ENCODE measurements around the gene YBEY. TPM values are rescaled to one million over a fixed set of nuclear protein-coding genes. Genes with fewer than 3 reads are reported as not detected.
"Not testable (repeated sequence)": the region's sequence is repeated elsewhere in the genome, so short reads cannot be mapped to it uniquely, and the experiment has no call there.

Gene YBEY
- polyA plus RNA-seq, 2 donors: 7.1 to 11.9 TPM

GRCh38 chr21:46295996-46296752, 10.0 kb downstream of the YBEY start:
- Histone ChIP-seq H3K27ac (ENCODE audit: low read depth in 2 of 2, low read length in 1 of 2) (peak overlapping the region in 1 of 2 donors; percentile 38), H3K36me3 (ENCODE audit: control insufficient read depth in 2 of 2, insufficient read depth in 2 of 2, low read length in 1 of 2) (peaks cover 0 to 4% of the 10 kb centered on the region in 2 donors), H3K4me3 (ENCODE audit: low read depth in 1 of 2, low read length in 2 of 2) (no peak overlapping the region), H3K9me3 (ENCODE audit: control insufficient read depth in 2 of 2, insufficient read depth in 1 of 2, low read depth in 1 of 2, low read length in 1 of 2) (no peaks in the 10 kb centered on the region), H3K27me3 (ENCODE audit: control insufficient read depth in 1 of 2, insufficient read depth in 2 of 2, low read length in 2 of 2) (no peaks in the 10 kb centered on the region), H3K4me1 (ENCODE audit: control insufficient read depth in 2 of 2, insufficient read depth in 2 of 2, low read length in 1 of 2) (peaks cover 0 to 8% of the 10 kb centered on the region in 2 donors)
- WGBS, 2 donors: 56 to 57% methylated on average over 29 of the region's 29 CpGs

DNA sequence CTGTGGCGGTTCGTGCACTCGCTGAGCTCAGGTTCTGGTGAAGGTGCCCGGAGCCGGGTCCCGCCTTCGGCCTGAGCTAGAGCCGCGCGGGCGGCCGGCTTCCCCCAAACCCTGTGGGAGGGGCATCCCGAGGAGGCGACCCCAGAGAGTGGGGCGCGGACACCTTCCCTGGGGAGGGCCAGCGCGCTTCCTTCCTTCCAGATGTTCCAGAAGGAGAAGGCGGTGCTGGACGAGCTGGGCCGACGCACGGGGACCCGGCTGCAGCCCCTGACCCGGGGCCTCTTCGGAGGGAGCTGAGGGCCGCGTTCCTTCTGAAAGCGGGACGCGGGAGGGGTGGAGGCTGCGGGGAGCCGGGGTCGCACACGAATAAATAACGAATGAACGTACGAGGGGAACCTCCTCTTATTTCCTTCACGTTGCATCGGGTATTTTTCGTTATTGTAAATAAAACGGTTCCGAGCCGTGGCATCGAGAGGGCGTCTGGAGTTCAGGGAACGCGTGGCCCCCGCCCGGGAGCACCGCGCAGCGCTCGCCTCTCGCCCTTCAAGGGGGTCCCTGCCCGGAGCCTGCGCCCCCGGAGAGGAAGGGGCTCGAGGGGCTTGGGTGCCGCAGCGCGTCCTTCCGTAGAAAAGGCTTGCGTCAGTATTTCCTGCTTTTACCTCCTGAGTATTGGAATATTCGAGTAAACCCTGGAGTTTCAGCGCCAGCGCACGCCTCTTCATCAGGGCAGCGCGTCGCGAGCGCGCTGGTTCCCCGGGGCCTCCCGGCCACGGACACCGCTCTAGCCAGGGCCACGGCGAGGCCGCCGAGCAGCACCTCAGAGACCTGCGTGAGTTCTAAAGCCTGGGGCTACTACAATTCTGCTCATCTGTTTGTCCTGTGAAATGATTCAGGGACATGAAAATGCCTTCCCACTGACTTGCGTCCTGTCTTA, 11.5 kb downstream of the YBEY start:
- Histone ChIP-seq H3K9me3 (ENCODE audit: control insufficient read depth in 2 of 2, insufficient read depth in 1 of 2, low read depth in 1 of 2, low read length in 1 of 2) (no peaks in the 10 kb centered on the region), H3K36me3 (ENCODE audit: control insufficient read depth in 2 of 2, insufficient read depth in 2 of 2, low read length in 1 of 2) (peaks cover 0 to 5% of the 10 kb centered on the region in 2 donors), H3K27me3 (ENCODE audit: control insufficient read depth in 1 of 2, insufficient read depth in 2 of 2, low read length in 2 of 2) (no peaks in the 10 kb centered on the region), H3K27ac (ENCODE audit: low read depth in 2 of 2, low read length in 1 of 2) (peak overlapping the region in 1 of 2 donors; percentile 52), H3K4me3 (ENCODE audit: low read depth in 1 of 2, low read length in 2 of 2) (peak overlapping the region; percentile 50 to 52), H3K4me1 (ENCODE audit: control insufficient read depth in 2 of 2, insufficient read depth in 2 of 2, low read length in 1 of 2) (peaks cover 0 to 8% of the 10 kb centered on the region in 2 donors)
- WGBS, 2 donors: 3 to 4% methylated on average over 81 to 84 of the region's 84 CpGs

- Histone ChIP-seq H3K9me3 (ENCODE audit: control insufficient read depth in 2 of 2, insufficient read depth in 1 of 2, low read depth in 1 of 2, low read length in 1 of 2) (no peaks in the 10 kb centered on the region), H3K27me3 (ENCODE audit: control insufficient read depth in 1 of 2, insufficient read depth in 2 of 2, low read length in 2 of 2) (no peaks in the 10 kb centered on the region), H3K4me1 (ENCODE audit: control insufficient read depth in 2 of 2, insufficient read depth in 2 of 2, low read length in 1 of 2) (peaks cover 0 to 8% of the 10 kb centered on the region in 2 donors), H3K4me3 (ENCODE audit: low read depth in 1 of 2, low read length in 2 of 2) (no peak overlapping the region), H3K27ac (ENCODE audit: low read depth in 2 of 2, low read length in 1 of 2) (no peak overlapping the region), H3K36me3 (ENCODE audit: control insufficient read depth in 2 of 2, insufficient read depth in 2 of 2, low read length in 1 of 2) (peaks cover 0 to 5% of the 10 kb centered on the region in 2 donors)
- WGBS, 2 donors: 84 to 86% methylated on average over 9 of the region's 9 CpGs
Observed at GRCh38 chr21:46299167-46299566, 13.0 kb downstream of the YBEY start.

GRCh38 chr21:46301759-46302158, 15.6 kb downstream of the YBEY start:
- Histone ChIP-seq H3K4me1 (ENCODE audit: control insufficient read depth in 2 of 2, insufficient read depth in 2 of 2, low read length in 1 of 2) (peaks cover 0 to 8% of the 10 kb centered on the region in 2 donors), H3K36me3 (ENCODE audit: control insufficient read depth in 2 of 2, insufficient read depth in 2 of 2, low read length in 1 of 2) (peaks cover 3 to 9% of the 10 kb centered on the region in 2 donors), H3K27me3 (ENCODE audit: control insufficient read depth in 1 of 2, insufficient read depth in 2 of 2, low read length in 2 of 2) (no peaks in the 10 kb centered on the region), H3K4me3 (ENCODE audit: low read depth in 1 of 2, low read length in 2 of 2) (no peak overlapping the region), H3K27ac (ENCODE audit: low read depth in 2 of 2, low read length in 1 of 2) (no peak overlapping the region), H3K9me3 (ENCODE audit: control insufficient read depth in 2 of 2, insufficient read depth in 1 of 2, low read depth in 1 of 2, low read length in 1 of 2) (no peaks in the 10 kb centered on the region)
- WGBS, 2 donors: 92 to 96% methylated on average over 12 to 14 of the region's 14 CpGs

DNA sequence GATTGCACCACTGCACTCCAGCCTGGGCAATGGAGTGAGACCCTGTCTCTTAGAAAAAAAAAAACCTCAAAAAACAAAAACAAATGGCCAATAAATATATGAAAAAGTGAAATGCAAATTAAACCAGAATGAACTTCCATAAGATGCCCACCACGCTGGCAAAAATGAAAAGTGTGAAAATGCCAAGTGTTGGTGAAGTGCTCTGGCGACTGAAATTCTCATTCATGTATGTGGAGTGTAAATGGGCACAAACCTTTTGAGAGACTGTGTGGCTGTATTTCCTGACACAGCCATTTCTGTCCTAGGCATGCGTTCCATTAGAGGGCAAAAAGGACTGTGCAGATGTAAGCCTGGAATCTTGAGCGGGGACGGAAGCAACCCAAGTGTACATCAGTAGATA, 18.3 kb downstream of the YBEY start:
- Histone ChIP-seq H3K36me3 (ENCODE audit: control insufficient read depth in 2 of 2, insufficient read depth in 2 of 2, low read length in 1 of 2) (peaks cover 3 to 9% of the 10 kb centered on the region in 2 donors), H3K4me1 (ENCODE audit: control insufficient read depth in 2 of 2, insufficient read depth in 2 of 2, low read length in 1 of 2) (no peaks in the 10 kb centered on the region)
- 89 to 95% methylated on average over 5 of the region's 5 CpGs for WGBS, 2 donors

GRCh38 chr21:46304955-46305354, 18.8 kb downstream of the YBEY start:
- H3K4me3 ChIP-seq (ENCODE audit: low read depth in 1 of 2, low read length in 2 of 2): no peak overlapping the region
- H3K36me3 ChIP-seq (ENCODE audit: control insufficient read depth in 2 of 2, insufficient read depth in 2 of 2, low read length in 1 of 2): peaks cover 3 to 9% of the 10 kb centered on the region in 2 donors
- no peaks in the 10 kb centered on the region for H3K9me3 ChIP-seq (ENCODE audit: control insufficient read depth in 2 of 2, insufficient read depth in 1 of 2, low read depth in 1 of 2, low read length in 1 of 2)
- H3K27me3 ChIP-seq (ENCODE audit: control insufficient read depth in 1 of 2, insufficient read depth in 2 of 2, low read length in 2 of 2): no peaks in the 10 kb centered on the region
- 92 to 95% methylated on average over 11 of the region's 11 CpGs for WGBS, 2 donors
- H3K27ac ChIP-seq (ENCODE audit: low read depth in 2 of 2, low read length in 1 of 2): no peak overlapping the region
- no peaks in the 10 kb centered on the region for H3K4me1 ChIP-seq (ENCODE audit: control insufficient read depth in 2 of 2, insufficient read depth in 2 of 2, low read length in 1 of 2)

More for the DNA sequence above, 18.3 kb downstream of the YBEY start:
- H3K27ac ChIP-seq (ENCODE audit: low read depth in 2 of 2, low read length in 1 of 2): no peak overlapping the region
- no peaks in the 10 kb centered on the region for H3K27me3 ChIP-seq (ENCODE audit: control insufficient read depth in 1 of 2, insufficient read depth in 2 of 2, low read length in 2 of 2)
- no peak overlapping the region for H3K4me3 ChIP-seq (ENCODE audit: low read depth in 1 of 2, low read length in 2 of 2)
- H3K9me3 ChIP-seq (ENCODE audit: control insufficient read depth in 2 of 2, insufficient read depth in 1 of 2, low read depth in 1 of 2, low read length in 1 of 2): no peaks in the 10 kb centered on the region

DNA sequence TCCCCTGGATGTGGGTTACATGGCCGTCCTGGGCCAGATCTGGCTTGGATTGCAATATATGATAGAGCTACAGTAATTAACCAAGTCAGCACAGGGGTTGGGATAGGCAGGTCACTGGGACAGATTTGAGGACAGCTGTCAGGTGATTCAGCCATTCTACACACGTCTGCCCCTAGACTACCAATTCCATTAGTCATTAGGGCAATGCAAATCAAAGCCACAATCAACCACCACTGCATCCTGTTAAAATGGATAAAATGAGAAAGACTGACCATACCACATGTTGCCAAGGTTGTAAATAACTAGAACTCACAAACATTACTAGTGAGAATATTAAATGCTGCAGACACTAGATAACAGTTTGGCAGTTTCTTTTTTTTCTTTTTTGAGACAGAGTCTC, 21.5 kb downstream of the YBEY start:
- H3K27me3 ChIP-seq (ENCODE audit: control insufficient read depth in 1 of 2, insufficient read depth in 2 of 2, low read length in 2 of 2): no peaks in the 10 kb centered on the region
- 73 to 79% methylated on average over 2 of the region's 2 CpGs for WGBS, 2 donors

GRCh38 chr21:46308431-46308830, 22.3 kb downstream of the YBEY start:
- 97 to 98% methylated on average over 2 of the region's 2 CpGs for WGBS, 2 donors
- H3K4me3 ChIP-seq (ENCODE audit: low read depth in 1 of 2, low read length in 2 of 2): no peak overlapping the region
- H3K27ac ChIP-seq (ENCODE audit: low read depth in 2 of 2, low read length in 1 of 2): no peak overlapping the region
- no peaks in the 10 kb centered on the region for H3K9me3 ChIP-seq (ENCODE audit: control insufficient read depth in 2 of 2, insufficient read depth in 1 of 2, low read depth in 1 of 2, low read length in 1 of 2)
- H3K36me3 ChIP-seq (ENCODE audit: control insufficient read depth in 2 of 2, insufficient read depth in 2 of 2, low read length in 1 of 2): peaks cover 3 to 4% of the 10 kb centered on the region in 2 donors
- H3K4me1 ChIP-seq (ENCODE audit: control insufficient read depth in 2 of 2, insufficient read depth in 2 of 2, low read length in 1 of 2): no peaks in the 10 kb centered on the region
- H3K27me3 ChIP-seq (ENCODE audit: control insufficient read depth in 1 of 2, insufficient read depth in 2 of 2, low read length in 2 of 2): no peaks in the 10 kb centered on the region

More for the DNA sequence above, 21.5 kb downstream of the YBEY start:
- Histone ChIP-seq H3K36me3 (ENCODE audit: control insufficient read depth in 2 of 2, insufficient read depth in 2 of 2, low read length in 1 of 2) (peaks cover 3 to 4% of the 10 kb centered on the region in 2 donors), H3K9me3 (ENCODE audit: control insufficient read depth in 2 of 2, insufficient read depth in 1 of 2, low read depth in 1 of 2, low read length in 1 of 2) (no peaks in the 10 kb centered on the region), H3K4me1 (ENCODE audit: control insufficient read depth in 2 of 2, insufficient read depth in 2 of 2, low read length in 1 of 2) (no peaks in the 10 kb centered on the region), H3K4me3 (ENCODE audit: low read depth in 1 of 2, low read length in 2 of 2) (no peak overlapping the region), H3K27ac (ENCODE audit: low read depth in 2 of 2, low read length in 1 of 2) (no peak overlapping the region)

- H3K27me3 ChIP-seq (ENCODE audit: control insufficient read depth in 1 of 2, insufficient read depth in 2 of 2, low read length in 2 of 2); H3K4me3 ChIP-seq (ENCODE audit: low read depth in 1 of 2, low read length in 2 of 2); H3K27ac ChIP-seq (ENCODE audit: low read depth in 2 of 2, low read length in 1 of 2); H3K4me1 ChIP-seq (ENCODE audit: control insufficient read depth in 2 of 2, insufficient read depth in 2 of 2, low read length in 1 of 2); H3K9me3 ChIP-seq (ENCODE audit: control insufficient read depth in 2 of 2, insufficient read depth in 1 of 2, low read depth in 1 of 2, low read length in 1 of 2); H3K36me3 ChIP-seq (ENCODE audit: control insufficient read depth in 2 of 2, insufficient read depth in 2 of 2, low read length in 1 of 2): not testable (repeated sequence)
- 97 to 98% methylated on average over 8 of the region's 8 CpGs for WGBS, 2 donors
Observed at GRCh38 chr21:46310260-46310659, 24.1 kb downstream of the YBEY start.

Measured in esophagus (tissue), 2 donors.